HG03045 (cell line): ENCODE measurements around the gene PRDM11.
"Not testable (repeated sequence)": the region's sequence is repeated elsewhere in the genome, so short reads cannot be mapped to it uniquely, and the experiment has no call there.

Experiments
- ATAC-seq: cut with Tn5 transposase; IDR thresholded peaks from one replicate; pipeline ENCODE4 v1.9.1; 2021; ENCODE audit warnings: mild to moderate bottlenecking, moderate library complexity; ENCODE audit not compliant: unreplicated experiment

The PRDM11 gene

GRCh38 chr11:45229401-45230020 lies 83.1 kb downstream of the PRDM11 start:
- no peak for ATAC-seq

- ATAC-seq = no peak
Observed at GRCh38 chr11:45232341-45233080, 86.1 kb downstream of the PRDM11 start.

DNA sequence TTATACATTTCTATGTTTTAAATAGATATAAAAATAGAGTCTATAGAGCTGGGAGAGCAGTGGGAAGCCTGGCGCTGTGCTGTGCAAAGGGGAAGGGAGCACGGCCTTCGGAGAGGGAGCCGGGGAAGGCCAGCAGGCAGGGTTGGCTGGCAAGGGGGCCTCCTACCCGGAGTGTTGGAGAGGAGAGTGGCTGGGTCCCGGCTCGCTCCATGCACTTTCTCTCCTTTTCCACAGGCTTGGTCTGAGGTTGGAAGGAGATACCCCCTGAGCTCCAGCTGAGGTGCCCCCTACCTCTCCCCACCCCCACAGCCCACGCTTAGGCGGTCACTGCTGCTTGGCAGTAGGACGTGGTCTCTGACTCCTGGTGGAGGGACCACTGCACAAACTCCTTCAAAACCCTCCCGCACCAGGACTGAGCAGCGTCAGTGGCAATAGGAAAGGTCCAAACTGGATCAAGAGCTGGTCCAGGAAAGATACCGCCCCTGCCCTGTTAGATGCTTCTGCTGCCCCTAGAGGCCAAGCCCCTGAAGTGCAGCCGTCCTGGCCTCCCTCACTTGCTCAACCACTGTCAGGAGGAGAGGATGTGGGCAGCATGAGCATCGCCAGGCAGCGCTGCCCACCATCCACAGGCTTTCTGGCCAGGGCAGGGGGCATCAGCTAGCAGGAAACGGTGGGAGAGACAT lies 86.8 kb downstream of the PRDM11 start:
- ATAC-seq = no peak

GRCh38 chr11:45233804-45234170 lies 87.3 kb downstream of the PRDM11 start:
- no peak for ATAC-seq

- ATAC-seq = no peak
Observed at GRCh38 chr11:45234306-45235006, 88.0 kb downstream of the PRDM11 start.

DNA sequence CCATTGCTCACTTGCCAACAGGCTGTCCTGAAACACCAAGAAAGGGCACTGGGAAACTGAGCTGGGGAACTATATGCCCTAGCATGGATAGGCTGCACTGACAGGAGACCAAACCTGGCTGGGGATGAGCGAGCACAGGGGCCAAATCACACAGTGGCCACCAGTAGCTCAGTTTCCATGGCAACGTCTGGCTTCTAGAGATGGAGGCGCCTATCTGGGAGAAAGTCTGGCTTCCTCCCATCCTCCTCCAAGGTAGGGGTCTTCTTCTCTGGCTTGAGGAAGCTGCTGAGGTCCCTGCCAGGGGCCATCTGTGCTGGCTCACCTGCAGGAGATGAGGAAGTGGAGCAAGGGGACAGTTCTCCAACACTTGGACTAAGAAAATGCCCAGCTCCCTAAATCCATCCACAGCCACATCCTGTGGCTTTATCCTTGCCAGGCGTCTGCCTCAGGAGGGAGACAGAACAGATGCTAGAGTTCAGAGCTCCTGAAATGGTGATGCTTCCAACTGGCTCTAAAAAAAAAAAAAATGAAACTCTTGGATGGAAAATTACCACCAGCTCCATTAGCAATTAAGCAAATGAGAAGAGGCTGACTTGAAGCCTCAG lies 91.4 kb downstream of the PRDM11 start:
- no peak for ATAC-seq

DNA sequence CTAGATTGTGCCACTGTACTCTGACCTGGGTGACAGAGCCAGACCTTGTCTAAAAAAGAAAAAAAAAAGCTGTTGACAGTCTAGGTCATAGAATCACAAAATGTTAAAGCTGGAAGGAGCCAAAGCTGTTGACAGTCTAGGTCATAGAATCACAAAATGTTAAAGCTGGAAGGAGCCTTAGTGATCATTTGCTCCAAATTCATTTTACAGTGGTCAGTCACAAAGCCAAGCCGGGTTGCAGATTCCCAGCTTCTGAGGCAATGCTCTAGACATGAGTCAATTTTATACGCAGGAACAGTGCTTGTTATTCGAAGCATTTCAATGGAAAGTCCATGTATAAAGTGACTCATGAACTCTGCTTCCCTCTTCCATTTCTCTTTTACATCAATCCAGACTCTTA lies 92.3 kb downstream of the PRDM11 start:
- no peak for ATAC-seq

DNA sequence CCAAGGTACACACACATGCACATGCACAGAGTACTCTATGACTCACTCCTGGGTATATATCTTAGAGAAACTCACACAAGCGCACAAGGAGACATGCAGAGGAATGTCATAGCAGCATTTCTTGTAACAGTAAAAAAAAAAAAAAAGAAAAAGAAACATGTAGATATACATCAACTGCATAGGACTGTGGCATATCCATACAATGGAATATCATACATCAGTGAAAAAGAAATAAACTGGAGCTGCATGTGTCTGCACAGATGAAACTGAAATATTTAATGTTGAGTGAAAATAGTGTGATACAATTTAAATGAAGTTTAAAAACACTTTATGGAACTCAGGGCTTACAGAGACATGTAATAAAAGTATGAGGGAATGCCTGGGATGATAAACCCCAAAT lies 93.3 kb downstream of the PRDM11 start:
- ATAC-seq = no peak

DNA sequence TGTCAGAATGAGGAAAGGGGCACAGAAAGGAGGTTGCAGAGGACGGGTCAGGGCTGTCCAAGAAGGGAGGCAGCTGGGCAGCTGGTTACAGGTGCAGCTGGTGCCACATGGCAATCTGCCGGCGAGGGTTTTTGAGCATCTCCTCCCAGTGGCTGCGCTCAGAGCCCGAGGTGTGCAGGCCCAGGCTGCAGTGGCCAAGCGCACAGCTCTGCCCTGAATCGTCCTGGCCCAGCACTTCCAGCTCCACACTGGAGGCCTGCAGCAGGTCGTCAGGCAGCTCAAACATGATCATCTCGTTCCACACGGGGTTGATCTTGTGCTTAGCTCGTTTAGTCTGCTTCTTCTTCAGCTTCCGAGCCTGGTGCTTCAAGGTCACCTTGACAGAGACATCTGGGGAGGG lies 97.5 kb downstream of the PRDM11 start:
- ATAC-seq = no peak

DNA sequence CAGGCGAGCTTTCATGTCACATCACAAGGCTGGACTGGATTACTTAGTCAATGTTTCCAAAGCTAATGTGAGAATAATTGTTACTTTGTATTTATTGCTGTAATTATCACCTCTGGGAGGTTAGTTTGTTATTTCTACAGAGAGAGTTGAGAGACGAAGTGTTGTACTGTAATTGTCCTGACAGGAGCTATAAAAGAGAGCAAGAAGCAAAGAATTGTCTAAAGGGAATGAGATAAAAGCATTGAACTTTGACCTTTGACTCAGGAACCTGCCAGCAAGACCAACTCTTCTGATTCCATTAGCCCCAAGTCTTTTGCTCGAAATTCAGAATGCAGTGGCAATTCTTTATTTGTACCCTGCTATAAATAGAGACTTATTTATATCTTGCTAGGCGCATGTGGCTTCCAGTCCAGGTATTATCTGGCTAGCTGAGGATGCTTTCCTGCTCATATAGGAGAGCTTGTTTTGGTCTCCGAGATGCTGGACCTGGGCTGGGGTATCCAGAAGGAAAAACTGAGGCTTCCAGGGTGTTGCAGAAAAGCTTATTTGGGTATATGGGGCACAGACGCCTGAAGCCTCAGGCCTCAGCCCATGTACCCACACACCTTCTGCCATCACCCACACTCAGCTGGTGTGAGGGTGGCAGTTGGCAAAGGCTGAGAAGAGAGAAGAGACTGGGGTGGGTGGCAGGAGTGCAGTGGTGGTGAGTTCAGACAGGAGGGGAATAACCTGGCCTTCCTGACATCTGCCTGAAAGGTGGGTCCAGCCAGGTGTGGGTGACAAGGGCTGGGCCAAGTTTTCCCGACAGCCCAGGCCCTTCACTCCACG lies 99.0 kb downstream of the PRDM11 start:
- ATAC-seq = no peak

GRCh38 chr11:45246241-45246640 lies 99.8 kb downstream of the PRDM11 start:
- ATAC-seq = no peak

- no peak for ATAC-seq
Observed at GRCh38 chr11:45247433-45247832, 101.0 kb downstream of the PRDM11 start.

DNA sequence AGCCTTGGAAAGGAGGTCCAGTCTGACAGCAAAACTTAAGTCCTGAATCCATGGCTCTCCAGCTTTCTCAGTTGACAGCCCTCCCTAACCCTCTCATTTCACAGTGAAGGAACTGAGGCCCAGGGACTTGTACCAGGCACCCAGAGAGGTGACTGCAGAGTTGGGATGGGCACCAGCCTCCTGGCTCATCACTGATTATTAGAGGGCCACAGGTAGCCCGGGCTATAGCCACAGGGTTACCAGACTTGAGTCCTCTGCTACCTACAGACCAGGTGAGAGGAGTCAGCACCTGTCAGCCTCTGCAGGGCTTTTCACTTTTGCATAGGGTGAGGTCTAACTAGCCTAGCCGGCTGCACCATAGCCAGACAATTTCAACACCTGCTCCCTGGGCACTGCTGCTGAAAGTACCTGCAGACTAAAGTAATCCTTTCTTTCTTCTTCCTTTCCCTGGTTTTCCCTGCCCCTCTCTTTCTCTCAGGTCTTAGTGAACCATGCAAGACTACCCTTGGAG lies 102.1 kb downstream of the PRDM11 start:
- ATAC-seq = no peak

DNA sequence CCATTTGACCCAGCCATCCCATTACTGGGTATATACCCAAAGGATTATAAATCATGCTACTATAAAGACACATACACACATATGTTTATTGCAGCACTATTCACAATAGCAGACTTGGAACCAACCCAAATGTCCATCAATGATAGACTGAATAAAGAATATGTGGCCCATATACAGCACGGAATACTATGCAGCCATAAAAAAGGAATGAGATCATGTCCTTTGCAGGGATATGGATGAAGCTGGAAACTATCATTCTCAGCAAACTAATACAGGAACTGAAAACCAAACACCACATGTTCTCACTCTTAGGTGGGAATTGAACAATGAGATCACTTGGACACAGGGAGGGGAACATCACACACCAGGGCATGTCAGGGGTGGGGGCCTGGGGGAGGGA lies 102.9 kb downstream of the PRDM11 start:
- ATAC-seq = not testable (repeated sequence)

DNA sequence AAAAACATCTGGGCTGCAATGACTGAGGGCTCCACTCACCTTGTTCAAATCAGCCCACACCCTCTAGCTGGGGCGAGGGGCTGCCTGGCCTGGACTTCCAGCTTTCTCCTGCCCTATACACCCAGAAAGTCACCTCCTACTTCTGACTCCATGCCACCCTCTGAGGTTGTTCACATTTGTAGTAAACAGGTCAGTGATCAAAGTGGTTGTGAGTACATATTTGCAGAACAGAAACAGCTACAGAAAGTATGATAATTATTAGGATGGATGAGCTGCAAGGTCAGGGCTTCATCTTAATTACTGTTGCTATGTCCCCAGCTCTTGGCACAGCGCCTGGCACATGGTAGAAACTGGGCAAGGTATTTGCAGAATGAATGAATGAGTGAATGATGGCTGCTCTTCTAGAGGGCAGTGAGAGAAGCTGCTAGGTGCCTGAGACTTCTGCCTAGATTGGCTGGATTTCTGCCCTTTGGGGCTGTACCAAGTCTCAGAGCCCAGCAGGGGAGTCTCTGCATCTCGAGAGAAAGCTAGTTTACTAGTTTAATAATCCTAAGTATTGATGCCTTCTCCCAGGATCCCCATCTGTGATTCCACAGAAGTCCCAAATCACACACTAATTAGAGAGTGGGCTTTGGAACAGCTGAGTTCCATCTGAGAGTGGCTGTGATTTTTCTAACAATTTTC lies 103.7 kb downstream of the PRDM11 start:
- ATAC-seq = no peak

DNA sequence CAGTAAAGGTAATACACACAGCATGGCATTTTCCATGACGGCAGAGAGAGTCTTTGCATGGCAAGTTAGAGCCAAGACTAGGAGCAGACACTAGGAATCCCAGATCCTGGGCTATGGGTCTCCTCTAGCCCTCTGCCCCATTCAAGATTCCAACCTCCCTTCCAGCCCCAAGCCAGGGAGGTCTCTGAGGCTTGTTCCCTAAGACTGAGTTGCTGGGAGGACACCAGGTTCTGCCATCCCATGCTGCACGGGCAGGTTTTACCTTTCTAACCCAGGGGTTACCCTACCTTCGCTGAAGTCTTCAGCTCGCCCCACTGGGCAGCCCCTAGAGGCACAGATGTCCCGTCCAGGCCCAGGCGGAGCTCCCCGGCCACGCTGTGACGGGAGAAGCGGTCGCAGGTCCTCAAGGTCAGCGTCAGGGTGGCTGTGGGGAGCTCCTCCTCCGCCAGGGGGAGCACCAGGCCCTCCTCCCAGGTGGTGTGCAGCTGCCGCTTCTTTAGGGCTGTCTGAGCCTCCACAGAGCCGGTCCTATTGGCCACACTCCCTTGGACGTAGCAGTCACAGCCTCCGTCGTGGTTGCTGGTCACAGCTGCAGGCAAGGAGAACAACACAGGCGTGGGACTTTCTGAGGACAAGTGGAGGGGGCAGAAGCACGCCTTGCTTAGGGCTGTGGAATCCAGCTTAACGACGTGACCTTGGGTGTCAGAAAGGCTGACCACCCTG lies 105.9 kb downstream of the PRDM11 start:
- ATAC-seq = no peak

- no peak for ATAC-seq
Observed at GRCh38 chr11:45252877-45253276, 106.4 kb downstream of the PRDM11 start.

DNA sequence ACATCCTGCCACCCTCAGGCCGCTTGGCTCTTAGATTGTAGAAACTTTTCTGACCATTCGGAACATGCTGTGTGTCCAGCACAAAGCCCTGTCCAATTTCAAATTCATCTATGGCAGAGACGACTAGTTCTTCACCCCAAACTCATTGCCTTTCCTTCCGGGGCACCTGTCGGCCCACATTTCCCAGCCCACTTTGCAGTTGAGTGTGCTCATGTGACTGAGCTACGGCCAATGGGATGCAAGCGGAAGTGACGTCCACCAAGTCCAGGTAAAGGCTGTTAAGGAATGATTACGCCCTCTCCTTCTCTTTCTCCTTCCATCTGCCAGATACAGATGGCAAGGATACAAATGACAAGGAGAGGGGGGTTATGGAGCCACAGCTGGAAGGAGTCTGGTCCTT lies 107.2 kb downstream of the PRDM11 start:
- ATAC-seq = no peak

- no peak for ATAC-seq
Observed at GRCh38 chr11:45254070-45254469, 107.6 kb downstream of the PRDM11 start.
